ENCODE results near the gene KIF9. TPM values are rescaled to one million over a fixed set of nuclear protein-coding genes. Genes with fewer than 3 reads are reported as not detected.

KIF9 gene
- polyA plus RNA-seq, 1 donor (not counting 4 experiments of a cell fraction or from before 2014, with no cell fraction given) = 9.2 TPM

DNA sequence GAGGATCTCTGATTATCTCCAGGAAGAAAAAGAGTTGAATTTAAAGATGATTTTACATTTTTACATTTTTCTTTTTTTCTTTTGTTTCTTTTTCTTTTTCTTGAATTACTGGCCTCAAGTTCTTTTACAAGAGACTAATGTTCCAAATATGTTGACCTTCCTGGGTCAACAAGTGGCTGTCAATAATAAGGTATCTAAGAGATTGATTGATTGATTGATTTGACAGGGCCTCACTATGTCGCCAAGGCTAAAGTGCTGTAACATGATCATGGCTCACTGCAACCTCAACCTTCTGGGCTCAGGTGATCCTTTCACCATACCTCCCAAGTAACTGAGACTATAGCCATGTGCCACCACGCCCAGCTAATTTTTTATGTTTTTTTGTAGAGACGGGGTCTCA lies 44.6 kb downstream of the KIF9 start:
- Histone ChIP-seq H3K27me3 (ENCODE audit: control insufficient read depth, extremely low read depth, insufficient read depth, low read length) (no peaks in the 10 kb centered on the region), H3K4me3 (ENCODE audit: control insufficient read depth in 2 of 3, extremely low read depth in 1 of 3, insufficient read depth in 2 of 3, low read depth in 1 of 3, low read length in 3 of 3) (no peak overlapping the region), H3K9me1 (ENCODE audit: control insufficient read depth, extremely low read depth, insufficient read depth, low read length) (peaks cover 2% of the 10 kb centered on the region), H3K4me1 (ENCODE audit: control insufficient read depth, extremely low read depth, insufficient read depth, low read length) (no peaks in the 10 kb centered on the region), H2AFZ (ENCODE audit: control insufficient read depth, low read length) (no peak overlapping the region), H3K27ac (ENCODE audit: control insufficient read depth, insufficient read depth, low read length) (no peak overlapping the region), H3K79me2 (ENCODE audit: control insufficient read depth, insufficient read depth, low read length) (no peaks in the 10 kb centered on the region), H3K4me2 (ENCODE audit: control insufficient read depth, extremely low read depth, insufficient read depth, low read depth, low read length) (no peak overlapping the region), H3K9ac (ENCODE audit: control insufficient read depth, extremely low read depth, insufficient read depth, low read length) (no peak overlapping the region), H3K9me3 (ENCODE audit: control insufficient read depth, low read depth, low read length) (no peaks in the 10 kb centered on the region), H3K36me3 (ENCODE audit: control insufficient read depth in 2 of 2, extremely low read depth in 1 of 2, insufficient read depth in 2 of 2, low read length in 2 of 2) (no peaks in the 10 kb centered on the region), H4K20me1 (ENCODE audit: control insufficient read depth, extremely low read depth, insufficient read depth, low read length) (no peaks in the 10 kb centered on the region)
- FAIRE-seq (no peak), DNase-seq (ENCODE audit: low read depth, low spot score) (no peak)
- TF ChIP-seq EZH2 (IDR thresholded peaks at IDR 0.05; ENCODE audit: low read length) = no peak
- TF ChIP-seq, protein P1, sequence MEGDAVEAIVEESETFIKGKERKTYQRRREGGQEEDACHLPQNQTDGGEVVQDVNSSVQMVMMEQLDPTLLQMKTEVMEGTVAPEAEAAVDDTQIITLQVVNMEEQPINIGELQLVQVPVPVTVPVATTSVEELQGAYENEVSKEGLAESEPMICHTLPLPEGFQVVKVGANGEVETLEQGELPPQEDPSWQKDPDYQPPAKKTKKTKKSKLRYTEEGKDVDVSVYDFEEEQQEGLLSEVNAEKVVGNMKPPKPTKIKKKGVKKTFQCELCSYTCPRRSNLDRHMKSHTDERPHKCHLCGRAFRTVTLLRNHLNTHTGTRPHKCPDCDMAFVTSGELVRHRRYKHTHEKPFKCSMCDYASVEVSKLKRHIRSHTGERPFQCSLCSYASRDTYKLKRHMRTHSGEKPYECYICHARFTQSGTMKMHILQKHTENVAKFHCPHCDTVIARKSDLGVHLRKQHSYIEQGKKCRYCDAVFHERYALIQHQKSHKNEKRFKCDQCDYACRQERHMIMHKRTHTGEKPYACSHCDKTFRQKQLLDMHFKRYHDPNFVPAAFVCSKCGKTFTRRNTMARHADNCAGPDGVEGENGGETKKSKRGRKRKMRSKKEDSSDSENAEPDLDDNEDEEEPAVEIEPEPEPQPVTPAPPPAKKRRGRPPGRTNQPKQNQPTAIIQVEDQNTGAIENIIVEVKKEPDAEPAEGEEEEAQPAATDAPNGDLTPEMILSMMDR (optimal IDR thresholded peaks at IDR 0.05 in 1 of 3, IDR thresholded peaks at IDR 0.05 in 1 of 3, conservative IDR thresholded peaks at IDR 0.05 in 1 of 3; ENCODE audit: extremely low read depth in 1 of 3, insufficient read depth in 2 of 3, low read length in 3 of 3) = no peak
- dilution Hi-C loops (cut with MboI; ENCODE audit: extremely low pct_ligation_motif_present, low sequenced_read_pairs) = no loop called here

DNA sequence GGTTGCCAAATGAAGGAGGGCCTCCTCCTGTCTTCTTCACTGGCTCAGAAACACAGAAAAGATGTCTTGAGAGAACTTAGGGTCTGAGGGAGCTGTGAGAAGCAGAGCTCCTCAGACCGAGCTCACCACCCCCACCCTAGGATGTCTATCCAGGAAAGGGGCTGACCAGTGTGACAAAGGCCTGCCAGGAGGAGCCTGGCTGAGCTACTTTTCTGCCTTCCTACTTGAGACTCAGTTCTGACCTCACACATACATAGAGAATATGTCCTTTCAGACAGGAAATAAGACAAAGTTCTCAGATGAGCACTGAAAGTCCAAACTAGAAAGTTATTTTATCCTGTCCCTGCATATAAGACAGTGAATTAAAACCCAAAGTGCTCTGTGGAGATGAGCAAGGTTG lies 54.5 kb downstream of the KIF9 start:
- Histone ChIP-seq H3K4me1 (ENCODE audit: control insufficient read depth, extremely low read depth, insufficient read depth, low read length) (peaks cover 4% of the 10 kb centered on the region), H2AFZ (ENCODE audit: control insufficient read depth, low read length) (no peak overlapping the region), H3K36me3 (ENCODE audit: control insufficient read depth in 2 of 2, extremely low read depth in 1 of 2, insufficient read depth in 2 of 2, low read length in 2 of 2) (no peaks in the 10 kb centered on the region), H3K9ac (ENCODE audit: control insufficient read depth, extremely low read depth, insufficient read depth, low read length) (no peak overlapping the region), H3K4me3 (ENCODE audit: control insufficient read depth in 2 of 3, extremely low read depth in 1 of 3, insufficient read depth in 2 of 3, low read depth in 1 of 3, low read length in 3 of 3) (no peak overlapping the region), H3K9me1 (ENCODE audit: control insufficient read depth, extremely low read depth, insufficient read depth, low read length) (no peaks in the 10 kb centered on the region), H3K9me3 (ENCODE audit: control insufficient read depth, low read depth, low read length) (no peaks in the 10 kb centered on the region), H3K4me2 (ENCODE audit: control insufficient read depth, extremely low read depth, insufficient read depth, low read depth, low read length) (no peak overlapping the region), H4K20me1 (ENCODE audit: control insufficient read depth, extremely low read depth, insufficient read depth, low read length) (no peaks in the 10 kb centered on the region), H3K79me2 (ENCODE audit: control insufficient read depth, insufficient read depth, low read length) (no peaks in the 10 kb centered on the region), H3K27me3 (ENCODE audit: control insufficient read depth, extremely low read depth, insufficient read depth, low read length) (no peaks in the 10 kb centered on the region), H3K27ac (ENCODE audit: control insufficient read depth, insufficient read depth, low read length) (no peak overlapping the region)
- no peak for FAIRE-seq
- TF ChIP-seq EZH2 (IDR thresholded peaks at IDR 0.05; ENCODE audit: low read length) = no peak
- TF ChIP-seq, protein P1 (optimal IDR thresholded peaks at IDR 0.05 in 1 of 3, IDR thresholded peaks at IDR 0.05 in 1 of 3, conservative IDR thresholded peaks at IDR 0.05 in 1 of 3; ENCODE audit: extremely low read depth in 1 of 3, insufficient read depth in 2 of 3, low read length in 3 of 3) = no peak
- dilution Hi-C loops (cut with MboI; ENCODE audit: extremely low pct_ligation_motif_present, low sequenced_read_pairs) = no loop called here
- DNase-seq (ENCODE audit: low read depth, low spot score) = no peak

Measured in keratinocyte (primary cell).